Neural progenitor cell (in vitro differentiated cells): ENCODE data around the gene ZNF664.

Experiments
- CTCF ChIP-seq: fragments of 200-600 bp; sonication (generic); IDR thresholded peaks from 2 replicates; pipeline ENCODE4 v1.5.1; 2017; ENCODE audit warnings: antibody characterized with exemption, mild to moderate bottlenecking
- EZH2 ChIP-seq: fragments of 200-600 bp; sonication (generic); IDR thresholded peaks from 2 replicates; pipeline ENCODE4 v1.6.1; 2017; ENCODE audit warnings: antibody characterized with exemption, mild to moderate bottlenecking, moderate library complexity

DNA sequence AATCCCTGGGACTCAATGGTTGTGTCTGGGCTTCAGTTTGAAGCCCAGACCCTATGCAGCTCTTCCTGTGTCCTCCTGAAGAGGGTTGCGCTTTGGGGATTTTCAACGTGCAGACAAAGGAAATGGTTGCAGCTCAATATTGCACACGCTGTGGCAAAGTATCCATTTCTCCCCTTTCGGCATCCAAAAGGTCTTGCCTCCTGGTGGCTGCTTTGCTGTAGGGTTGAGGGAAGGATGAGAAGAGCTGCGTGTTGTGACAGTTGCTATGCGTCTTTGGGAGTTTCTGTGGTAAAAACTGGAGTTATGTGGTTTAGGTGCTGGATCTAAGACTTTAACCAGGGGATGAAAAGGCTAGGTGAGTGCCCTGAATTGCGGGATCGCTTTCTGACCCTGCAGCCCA, 71.0 kb downstream of the ZNF664 start:
- TF ChIP-seq CTCF (no peak), EZH2 (no peak)
